A549 (cell line): ENCODE data around the gene S100A1.

Experiments
- CTCF ChIP-seq: fragments of >200 bp; sonication (Bioruptor Twin); formaldehyde crosslinking; IDR thresholded peaks from 3 replicates; pipeline ENCODE4 v1.5.1; 2016
- ESRRA ChIP-seq: fragments of 150-350 bp; IDR thresholded peaks from 2 replicates; pipeline ENCODE4 v1.6.1; 2014; ENCODE audit warnings: mild to moderate bottlenecking, low read length, borderline replicate concordance

GRCh38 chr1:153670257-153670858, 42.1 kb downstream of the S100A1 start:
- TF ChIP-seq CTCF, result no peak
- no peak for TF ChIP-seq ESRRA
